ENCODE results near the gene FSTL1.

GRCh38 chr3:120394347-120394746, 56.4 kb downstream of the FSTL1 start:
- TF ChIP-seq GATA2 (IDR thresholded peaks at IDR 0.05; ENCODE audit: low read depth, low read length) (no peak), GATA3 (IDR thresholded peaks at IDR 0.05; ENCODE audit: low read depth, low read length) (no peak)
